Globus pallidus (tissue), 1 donor: ENCODE data around the gene ZMYND8.

Experiments used
- DNase-seq: peaks from one replicate; pipeline ENCODE4 v3.0.0-alpha.2; 2015; ENCODE audit warnings: low spot score

Gene ZMYND8

DNA sequence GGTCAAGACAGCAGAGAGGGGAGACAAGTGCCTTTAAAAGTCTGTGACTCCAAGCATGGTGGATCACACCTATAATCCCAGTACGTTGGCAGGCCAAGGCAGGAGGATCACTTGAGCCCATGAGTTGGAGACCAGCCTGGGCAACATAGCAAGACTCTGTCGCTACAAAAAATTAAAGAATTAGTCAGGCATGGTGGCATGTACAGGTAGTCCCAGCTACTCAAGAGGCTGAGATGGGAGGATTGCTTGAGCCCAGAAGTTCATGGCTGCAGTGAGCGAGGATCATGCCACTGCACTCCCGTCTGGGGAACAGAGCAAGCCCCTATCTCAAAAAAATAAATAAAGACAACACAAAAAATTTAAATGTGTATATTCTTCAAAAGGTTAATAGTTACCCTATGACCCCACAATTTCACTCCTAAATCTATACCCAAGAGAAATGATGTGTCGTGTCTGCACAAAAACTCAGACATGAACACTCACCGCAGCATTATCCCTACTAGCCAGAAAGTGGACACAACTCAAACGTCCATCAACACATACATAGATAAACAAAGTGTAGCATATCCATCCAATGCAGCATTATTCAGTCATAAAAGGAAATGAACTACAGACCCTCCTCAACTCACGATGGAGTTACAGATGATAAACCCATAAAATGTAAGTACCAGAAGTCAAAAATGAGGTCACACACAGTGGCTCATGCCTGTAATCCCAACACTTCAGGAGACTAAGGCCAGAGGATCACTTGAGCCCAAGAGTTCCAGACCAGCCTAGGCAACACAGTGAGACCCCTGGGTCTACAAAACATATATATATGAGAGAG lies 23.9 kb downstream of the ZMYND8 start:
- DNase-seq: no peak

GRCh38 chr20:47330933-47331708 lies 25.4 kb downstream of the ZMYND8 start:
- DNase-seq: no peak

DNA sequence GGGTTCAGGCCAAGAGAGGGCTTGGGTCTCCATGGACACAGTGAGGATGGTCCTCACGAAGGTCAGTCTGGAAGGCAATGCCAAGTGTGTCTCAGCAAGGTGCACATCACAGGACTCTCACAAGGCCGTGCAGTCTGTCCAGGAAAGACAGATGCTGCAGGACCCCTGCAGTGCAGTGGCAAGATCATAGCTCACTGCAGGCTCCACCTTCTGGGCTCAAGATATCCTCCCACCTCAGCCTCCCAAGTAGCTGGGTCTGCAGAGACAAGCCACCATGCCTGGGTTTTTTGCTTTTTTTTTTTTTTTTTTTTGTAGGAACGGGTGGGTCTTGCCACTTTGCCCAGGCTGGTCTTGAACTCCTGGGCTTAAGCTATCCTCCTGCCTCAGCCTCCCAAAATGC lies 26.4 kb downstream of the ZMYND8 start:
- no peak for DNase-seq

DNA sequence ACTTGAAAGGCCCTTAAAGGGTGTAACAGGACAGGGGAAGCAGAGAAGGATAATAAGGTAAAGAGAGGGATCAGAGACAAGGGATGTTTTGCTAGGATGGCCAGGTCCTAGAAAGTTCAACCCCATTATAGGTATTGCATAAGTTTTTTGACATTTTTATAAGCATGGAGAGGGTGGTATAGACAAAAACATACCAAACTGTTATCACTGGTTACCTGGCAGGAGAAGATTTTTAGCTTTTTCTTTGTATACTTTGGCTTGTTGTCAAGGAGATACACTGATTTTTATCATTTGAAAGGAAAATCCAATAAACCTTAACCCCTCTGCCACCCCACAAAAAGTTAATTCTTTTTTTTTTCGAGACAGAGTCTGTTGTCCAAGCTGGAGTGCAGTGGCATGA lies 28.4 kb downstream of the ZMYND8 start:
- DNase-seq: no peak

GRCh38 chr20:47327711-47328110 lies 28.8 kb downstream of the ZMYND8 start:
- DNase-seq: no peak

DNA sequence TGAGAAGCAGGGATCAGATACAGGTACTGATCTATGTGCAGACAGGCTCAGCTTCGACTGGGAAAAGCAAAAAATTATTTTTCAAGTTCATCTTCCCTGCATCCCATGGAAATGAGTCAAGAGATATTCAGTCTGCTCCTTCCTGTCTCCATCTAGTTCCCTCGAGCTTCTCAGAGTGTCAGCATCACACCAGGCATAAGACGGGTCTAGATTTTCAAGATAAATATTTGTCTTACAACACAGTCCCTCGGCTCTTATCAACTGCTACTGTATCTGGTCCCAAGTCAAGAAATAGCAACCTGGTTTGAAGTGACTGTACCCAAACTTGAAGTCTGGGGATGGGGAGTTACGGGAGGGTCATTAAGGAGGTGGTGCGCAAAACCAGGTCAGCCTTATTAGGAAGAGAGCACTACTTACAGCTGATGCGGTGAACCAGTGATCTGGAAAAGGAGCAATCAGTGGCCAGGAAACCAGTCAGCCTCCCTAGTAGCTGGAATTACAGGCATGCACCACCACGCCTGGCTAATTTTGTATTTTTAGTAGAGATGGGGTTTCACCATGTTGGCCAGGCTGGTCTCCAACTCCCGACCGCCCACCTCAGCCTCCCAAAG lies 29.7 kb downstream of the ZMYND8 start:
- DNase-seq: no peak

GRCh38 chr20:47325242-47325641 lies 31.3 kb downstream of the ZMYND8 start:
- no peak for DNase-seq

- no peak for DNase-seq
These were observed 35.3 kb downstream of the ZMYND8 start for GRCh38 chr20:47320990-47321805.

GRCh38 chr20:47319517-47320252 lies 36.8 kb downstream of the ZMYND8 start:
- DNase-seq: peak; percentile 86

- DNase-seq: peak; percentile 76
These were observed 37.6 kb downstream of the ZMYND8 start for GRCh38 chr20:47318586-47319516.

GRCh38 chr20:47318027-47318585 lies 38.4 kb downstream of the ZMYND8 start:
- peak; percentile 50 for DNase-seq

DNA sequence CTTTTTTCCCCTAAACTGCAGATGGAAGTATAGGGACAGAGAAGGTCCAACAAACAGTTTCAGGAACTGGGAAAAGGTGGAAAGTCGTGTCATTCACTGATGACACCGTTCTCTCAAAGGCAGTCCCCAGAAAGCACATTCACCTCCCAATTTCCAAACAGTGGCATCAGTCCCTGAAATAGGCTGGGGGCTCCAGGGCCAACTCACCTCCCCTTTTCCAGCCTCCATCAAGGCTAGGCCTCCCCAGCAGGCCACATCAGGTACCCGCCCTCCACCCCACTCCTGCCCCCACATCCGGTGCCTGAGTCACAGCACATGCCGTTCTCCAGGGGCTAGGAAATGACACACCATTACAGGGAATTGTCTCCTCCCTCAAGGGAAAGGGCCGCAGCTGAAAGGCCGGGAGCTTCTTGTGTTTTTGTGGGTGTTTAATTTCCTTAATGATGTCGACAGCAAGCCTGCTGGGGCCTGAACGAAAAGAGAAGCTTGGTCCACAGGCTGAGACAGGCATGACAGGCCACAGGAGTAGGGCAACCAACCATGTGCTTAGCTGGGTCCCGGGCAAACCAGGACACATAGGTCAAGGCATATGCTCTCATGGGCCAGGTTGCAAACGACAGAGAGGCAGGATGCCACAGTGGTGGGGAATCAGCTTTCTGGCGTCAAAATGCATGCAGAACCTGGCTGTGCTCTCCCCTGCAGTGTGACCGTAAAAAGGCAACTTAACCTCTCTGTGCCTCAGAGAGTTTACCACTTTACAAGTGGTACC lies 39.2 kb downstream of the ZMYND8 start:
- no peak for DNase-seq

DNA sequence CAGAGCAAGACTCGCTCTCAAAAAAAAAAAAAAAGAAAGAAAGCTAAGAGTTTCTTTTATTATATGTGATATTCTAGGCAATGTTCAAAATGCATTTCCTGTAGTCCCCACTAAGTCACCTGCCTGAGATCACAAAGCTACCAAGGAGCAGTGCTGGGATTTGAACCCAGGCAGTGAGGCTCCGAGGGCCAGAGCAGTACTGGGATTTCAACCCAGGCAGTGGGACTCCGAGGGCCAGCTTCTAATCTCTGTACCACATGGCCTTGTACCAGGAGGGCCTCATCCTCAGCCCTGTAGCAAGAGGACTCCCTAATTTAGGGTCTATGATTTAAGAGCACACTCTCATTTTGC lies 39.7 kb downstream of the ZMYND8 start:
- DNase-seq: no peak

GRCh38 chr20:47315339-47316056 lies 41.0 kb downstream of the ZMYND8 start:
- DNase-seq: no peak

GRCh38 chr20:47314647-47315338 lies 41.7 kb downstream of the ZMYND8 start:
- no peak for DNase-seq

DNA sequence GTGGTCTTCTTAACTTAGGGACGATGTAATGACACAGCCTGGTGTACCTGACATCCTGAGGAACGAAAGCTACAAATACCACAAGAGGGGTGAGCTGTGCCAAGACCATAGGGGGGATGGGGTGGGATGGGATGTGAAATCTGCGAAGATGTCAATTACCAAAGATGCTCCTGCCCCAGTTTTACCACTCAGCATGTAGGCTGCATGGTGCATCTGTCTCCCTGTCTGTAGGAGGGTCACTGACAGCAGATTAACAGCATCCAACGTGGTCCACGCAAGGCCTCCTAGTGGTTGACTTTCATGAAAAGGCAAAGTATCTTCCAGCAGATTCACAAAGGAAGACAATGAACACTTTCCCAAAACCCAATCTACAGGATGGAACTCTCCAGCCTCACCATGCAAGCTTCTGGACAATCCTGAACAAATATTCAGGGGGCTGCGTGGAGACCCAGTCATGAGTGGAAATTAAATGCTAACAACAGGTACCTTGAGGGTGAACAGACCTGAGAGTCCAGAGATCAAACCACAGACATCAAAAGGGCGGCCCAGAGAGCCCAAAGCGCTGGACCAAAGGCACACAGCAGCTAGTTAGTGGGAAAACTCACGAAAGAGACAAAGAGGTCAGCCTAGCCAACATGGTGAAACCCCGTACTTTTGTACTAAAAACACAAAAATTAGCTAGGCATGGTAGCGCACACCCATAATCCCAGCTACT lies 44.4 kb downstream of the ZMYND8 start:
- DNase-seq: no peak

GRCh38 chr20:47311211-47311610 lies 45.3 kb downstream of the ZMYND8 start:
- no peak for DNase-seq
